ENCODE data around the gene LGMN. TPM values are rescaled to one million over a fixed set of nuclear protein-coding genes. Genes with fewer than 3 reads are reported as not detected.
A peak's percentile ranks its signal among the peaks of the same experiment; 100 is the strongest.

Gene LGMN
- total RNA-seq, 1 donor from 2014 or later, result 34.0 TPM

DNA sequence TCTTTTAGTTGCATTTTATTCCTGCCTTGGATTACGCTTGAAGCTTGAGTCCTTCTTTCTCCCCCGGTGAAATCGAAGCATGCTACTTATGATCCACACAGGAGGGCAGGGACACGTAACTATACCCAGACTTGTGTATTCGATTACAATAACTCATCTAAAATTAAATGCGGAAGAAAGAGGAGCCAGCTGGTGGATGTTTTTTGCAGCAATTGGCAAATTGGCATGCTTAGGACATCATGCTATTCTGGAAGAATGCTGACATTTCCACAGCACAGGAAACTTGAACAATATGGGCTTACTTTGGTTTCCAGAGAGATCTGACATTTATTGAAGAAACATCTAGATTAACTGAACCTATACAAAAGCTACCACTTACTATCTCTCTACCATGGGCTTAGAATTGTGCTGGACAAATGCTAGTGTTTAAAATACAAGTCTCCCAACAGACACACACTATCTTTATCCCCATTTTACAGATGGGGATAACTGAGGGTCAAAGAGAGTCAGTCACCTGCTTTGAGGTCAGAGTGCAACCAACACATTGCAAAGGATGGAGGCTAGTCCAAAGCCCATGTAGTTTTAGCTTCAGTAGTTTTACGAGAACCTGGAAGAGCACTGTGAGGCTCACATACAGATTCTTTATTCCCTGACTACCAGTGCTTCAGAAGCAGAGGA, 36.3 kb downstream of the LGMN start:
- Histone ChIP-seq H3K36me3 (ENCODE audit: control insufficient read depth, insufficient read depth, low read length) (no peaks in the 10 kb centered on the region), H3K4me3 (ENCODE audit: low read depth, low read length) (no peak overlapping the region), H3K27me3 (ENCODE audit: control insufficient read depth, insufficient read depth, low read length) (no peaks in the 10 kb centered on the region)
- TF ChIP-seq, protein P1, sequence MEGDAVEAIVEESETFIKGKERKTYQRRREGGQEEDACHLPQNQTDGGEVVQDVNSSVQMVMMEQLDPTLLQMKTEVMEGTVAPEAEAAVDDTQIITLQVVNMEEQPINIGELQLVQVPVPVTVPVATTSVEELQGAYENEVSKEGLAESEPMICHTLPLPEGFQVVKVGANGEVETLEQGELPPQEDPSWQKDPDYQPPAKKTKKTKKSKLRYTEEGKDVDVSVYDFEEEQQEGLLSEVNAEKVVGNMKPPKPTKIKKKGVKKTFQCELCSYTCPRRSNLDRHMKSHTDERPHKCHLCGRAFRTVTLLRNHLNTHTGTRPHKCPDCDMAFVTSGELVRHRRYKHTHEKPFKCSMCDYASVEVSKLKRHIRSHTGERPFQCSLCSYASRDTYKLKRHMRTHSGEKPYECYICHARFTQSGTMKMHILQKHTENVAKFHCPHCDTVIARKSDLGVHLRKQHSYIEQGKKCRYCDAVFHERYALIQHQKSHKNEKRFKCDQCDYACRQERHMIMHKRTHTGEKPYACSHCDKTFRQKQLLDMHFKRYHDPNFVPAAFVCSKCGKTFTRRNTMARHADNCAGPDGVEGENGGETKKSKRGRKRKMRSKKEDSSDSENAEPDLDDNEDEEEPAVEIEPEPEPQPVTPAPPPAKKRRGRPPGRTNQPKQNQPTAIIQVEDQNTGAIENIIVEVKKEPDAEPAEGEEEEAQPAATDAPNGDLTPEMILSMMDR (IDR thresholded peaks at IDR 0.05; ENCODE audit: insufficient read depth, low read length, severe bottlenecking), result no peak
- FAIRE-seq (no peak), DNase-seq (ENCODE audit: low read depth) (no peak)

DNA sequence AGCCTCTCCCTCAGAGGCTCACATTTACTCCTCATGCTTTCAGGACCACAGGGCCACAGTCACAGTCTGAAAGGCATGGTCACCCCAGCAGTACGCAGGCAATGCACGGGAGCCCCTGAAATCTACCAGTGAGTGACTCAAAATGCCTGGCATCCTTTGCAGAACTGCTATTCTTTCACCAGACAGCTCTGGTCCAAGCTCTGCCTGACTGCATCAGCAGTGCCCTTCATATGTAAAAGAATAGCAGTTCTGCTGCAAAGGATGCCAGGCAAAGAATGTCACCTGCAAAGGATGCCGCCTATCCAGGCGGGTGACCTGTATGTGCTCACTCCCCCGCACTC, 38.5 kb downstream of the LGMN start:
- TF ChIP-seq, protein P1 (IDR thresholded peaks at IDR 0.05; ENCODE audit: insufficient read depth, low read length, severe bottlenecking), result no peak
- DNase-seq (ENCODE audit: low read depth) (no peak), FAIRE-seq (no peak)
- Histone ChIP-seq H3K27me3 (ENCODE audit: control insufficient read depth, insufficient read depth, low read length) (no peaks in the 10 kb centered on the region), H3K4me3 (ENCODE audit: low read depth, low read length) (no peak overlapping the region), H3K36me3 (ENCODE audit: control insufficient read depth, insufficient read depth, low read length) (peaks cover 1% of the 10 kb centered on the region)

DNA sequence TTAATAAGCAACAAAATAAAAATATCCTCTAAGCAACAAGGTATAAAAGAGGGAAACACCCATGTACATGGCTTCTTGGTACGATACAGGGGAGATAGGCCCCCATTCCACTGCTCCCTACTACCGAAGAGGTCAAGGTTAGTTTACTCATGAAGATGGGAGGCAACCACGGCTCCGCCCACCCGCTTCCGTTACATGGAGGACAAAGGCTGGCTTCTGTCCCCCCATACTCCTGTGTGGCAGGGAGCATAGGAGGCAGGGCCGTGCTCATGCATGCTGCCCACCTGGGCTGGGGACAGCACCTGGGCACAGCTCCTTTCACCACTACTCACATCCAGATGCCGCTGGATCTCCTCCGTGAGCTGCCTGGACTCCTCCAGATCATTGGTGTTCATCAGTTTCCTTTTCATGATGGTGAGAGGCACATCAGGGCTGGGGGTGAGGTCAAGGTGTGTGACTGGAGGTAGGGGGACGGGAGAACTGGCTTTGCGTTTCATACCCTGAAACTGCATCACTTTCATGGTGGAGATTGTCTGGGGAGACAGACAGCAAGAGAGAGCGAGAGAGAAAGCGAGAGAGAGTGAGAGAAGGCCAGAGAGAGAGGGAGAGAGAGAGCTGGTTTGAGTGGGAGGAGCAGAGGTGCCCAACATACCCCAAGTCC, 39.0 kb downstream of the LGMN start:
- DNase-seq (ENCODE audit: low read depth) (no peak), FAIRE-seq (peak; percentile 93)
- TF ChIP-seq, protein P1 (IDR thresholded peaks at IDR 0.05; ENCODE audit: insufficient read depth, low read length, severe bottlenecking), result no peak
- Histone ChIP-seq H3K36me3 (ENCODE audit: control insufficient read depth, insufficient read depth, low read length) (peaks cover 1% of the 10 kb centered on the region), H3K4me3 (ENCODE audit: low read depth, low read length) (no peak overlapping the region), H3K27me3 (ENCODE audit: control insufficient read depth, insufficient read depth, low read length) (no peaks in the 10 kb centered on the region)

DNA sequence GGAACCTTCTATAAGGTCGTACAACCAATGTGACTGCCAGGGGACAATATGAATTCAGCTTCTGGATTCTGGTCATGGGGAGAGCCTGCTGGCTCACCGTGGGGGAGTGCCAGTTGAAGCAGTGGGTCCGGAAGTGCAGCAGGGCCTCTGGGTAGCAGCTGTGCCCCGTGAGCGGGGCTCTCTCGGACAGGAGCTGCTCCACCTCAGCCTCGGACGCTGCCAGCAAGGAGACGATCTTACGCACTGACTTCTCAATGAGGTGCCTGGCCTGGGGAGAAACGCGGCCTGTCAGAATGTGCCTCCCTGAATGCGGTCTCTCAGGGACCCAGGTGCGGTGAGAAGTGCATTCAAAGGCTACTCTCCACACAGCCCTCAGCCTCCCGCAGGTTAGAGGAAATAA, 42.0 kb downstream of the LGMN start:
- no peak for FAIRE-seq
- DNase-seq (ENCODE audit: low read depth), result no peak
- Histone ChIP-seq H3K36me3 (ENCODE audit: control insufficient read depth, insufficient read depth, low read length) (peaks cover 1% of the 10 kb centered on the region), H3K27me3 (ENCODE audit: control insufficient read depth, insufficient read depth, low read length) (no peaks in the 10 kb centered on the region), H3K4me3 (ENCODE audit: low read depth, low read length) (no peak overlapping the region)
- TF ChIP-seq, protein P1 (IDR thresholded peaks at IDR 0.05; ENCODE audit: insufficient read depth, low read length, severe bottlenecking), result no peak

DNA sequence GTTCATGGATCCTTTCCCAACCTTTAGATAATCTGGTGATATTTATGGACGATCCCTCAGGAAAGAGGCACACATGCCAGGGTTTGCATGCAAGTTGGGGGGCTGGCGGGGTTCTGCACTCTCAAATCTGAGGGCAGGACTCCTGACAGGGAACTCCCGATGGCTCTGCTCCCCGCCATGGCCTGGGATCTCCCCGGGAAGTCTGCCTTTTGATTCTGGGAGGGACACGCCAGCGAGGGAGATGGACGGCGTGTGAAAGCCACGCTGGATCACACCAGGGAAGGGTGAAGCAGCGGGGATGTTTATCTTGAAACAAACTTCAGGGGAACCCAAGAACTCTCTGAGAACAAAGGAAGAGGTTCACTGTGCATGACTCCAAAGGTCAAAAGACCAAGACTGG, 43.6 kb downstream of the LGMN start:
- TF ChIP-seq, protein P1 (IDR thresholded peaks at IDR 0.05; ENCODE audit: insufficient read depth, low read length, severe bottlenecking), result no peak
- no peak for FAIRE-seq
- DNase-seq (ENCODE audit: low read depth), result no peak
- Histone ChIP-seq H3K36me3 (ENCODE audit: control insufficient read depth, insufficient read depth, low read length) (peaks cover 1% of the 10 kb centered on the region), H3K27me3 (ENCODE audit: control insufficient read depth, insufficient read depth, low read length) (no peaks in the 10 kb centered on the region), H3K4me3 (ENCODE audit: low read depth, low read length) (no peak overlapping the region)
